Suprapubic skin (tissue), 4 donors: ENCODE measurements around the gene LASP1NB.

Source experiments
- DNase-seq, 2 donors: peaks; one replicate each; pipeline ENCODE4 v3.0.0-alpha.2; 2019; ENCODE audit warnings: low spot score in 2 of 2
- H3K27ac ChIP-seq: fragments of 200-600 bp; sonication (generic); one replicate; pipeline ENCODE4 v1.5.1; 2019
- H3K27me3 ChIP-seq: fragments of 200-600 bp; sonication (generic); one replicate; pipeline ENCODE4 v1.5.1; 2019
- H3K36me3 ChIP-seq: fragments of 200-600 bp; sonication (generic); one replicate; pipeline ENCODE4 v1.5.1; 2019
- H3K4me1 ChIP-seq: fragments of 200-600 bp; sonication (generic); one replicate; pipeline ENCODE4 v1.5.1; 2019
- H3K4me3 ChIP-seq: fragments of 200-600 bp; sonication (generic); one replicate; pipeline ENCODE4 v1.5.1; 2019; ENCODE audit warnings: mild to moderate bottlenecking
- H3K9me3 ChIP-seq: fragments of 200-600 bp; sonication (generic); one replicate; pipeline ENCODE4 v1.5.1; 2019
- EP300 ChIP-seq: sonication (generic); formaldehyde crosslinking; IDR thresholded peaks from one replicate; pipeline ENCODE4 v1.6.1; 2017; ENCODE audit warnings: antibody characterized with exemption
- POLR2A ChIP-seq, 2 donors: fragments of 450-650 bp; IDR thresholded peaks; one replicate each; pipeline ENCODE4 v1.6.1; 2017; ENCODE audit warnings: antibody characterized with exemption in 2 of 2, mild to moderate bottlenecking in 2 of 2, moderate library complexity in 2 of 2
- POLR2AphosphoS5 ChIP-seq, 3 donors: sonication (generic); formaldehyde crosslinking; IDR thresholded peaks; one replicate each; pipeline ENCODE4 v1.6.1; 2017; ENCODE audit warnings: antibody characterized with exemption in 3 of 3
- WGBS: methylation state at CpG from one replicate; pipeline ENCODE4 v1.1.5; 2018; 5-methylcytosine and 5-hydroxymethylcytosine counted together
- TF ChIP-seq, protein P1 (sequence below), 2 donors: fragments of 200-600 bp in 1 of 2; fragments of 450-650 bp in 1 of 2; sonication (generic) in 1 of 2; IDR thresholded peaks; one replicate each; pipeline ENCODE4 v1.5.1; 2016 to 2019; ENCODE audit warnings: antibody characterized with exemption in 2 of 2, mild to moderate bottlenecking in 1 of 2, moderate library complexity in 1 of 2

LASP1NB gene

DNA sequence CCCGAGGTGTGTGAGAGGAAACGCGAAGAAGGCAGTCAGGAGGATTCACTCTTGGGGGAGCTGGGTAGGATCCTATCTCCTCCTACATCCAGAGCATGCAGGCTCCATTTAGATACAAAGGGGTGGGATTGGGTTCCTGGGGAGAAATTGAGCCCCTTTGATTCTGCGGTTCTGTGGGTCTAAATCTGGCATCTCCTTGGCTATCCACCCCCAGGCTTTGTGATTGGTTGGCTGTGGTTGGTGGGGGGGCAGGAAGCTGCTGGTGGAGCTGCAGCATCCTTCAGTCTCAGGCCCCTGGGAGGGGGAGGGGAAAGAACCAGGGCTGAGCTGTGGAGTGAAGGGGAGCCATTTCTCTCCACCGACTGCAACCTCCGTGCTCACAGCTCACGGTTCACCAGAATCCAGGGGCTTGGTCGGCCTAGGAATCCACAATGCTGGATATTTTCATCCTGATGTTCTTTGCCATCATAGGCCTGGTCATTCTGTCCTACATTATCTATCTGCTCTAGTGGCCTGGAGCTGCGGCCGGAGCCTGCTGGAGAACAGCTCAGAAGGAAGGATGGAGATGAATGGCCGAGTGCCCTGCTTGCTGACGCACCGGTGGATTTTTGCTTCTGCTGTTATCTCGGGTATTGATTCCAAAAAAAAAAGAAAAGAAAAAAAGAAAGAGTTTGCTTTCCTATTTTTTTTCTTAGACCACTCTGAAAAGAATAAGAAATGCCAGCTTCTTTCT, at the start of gene LASP1NB:
Gene LASP1NB, plus strand, starts transcription at position 352 of the 733 bp plus-strand sequence.
- Histone ChIP-seq H3K9me3 (no peaks in the 10 kb centered on the region), H3K36me3 (no peaks in the 10 kb centered on the region), H3K4me1 (peaks cover 19% of the 10 kb centered on the region), H3K4me3 (no peak within 1 kb of the TSS), H3K27ac (no peak within 1 kb of the TSS), H3K27me3 (no peaks in the 10 kb centered on the region)
- no peak for TF ChIP-seq POLR2A (IDR thresholded peaks at IDR 0.05)
- DNase-seq = no peak
- WGBS = 68% methylated on average over 10 of the region's 14 CpGs

DNA sequence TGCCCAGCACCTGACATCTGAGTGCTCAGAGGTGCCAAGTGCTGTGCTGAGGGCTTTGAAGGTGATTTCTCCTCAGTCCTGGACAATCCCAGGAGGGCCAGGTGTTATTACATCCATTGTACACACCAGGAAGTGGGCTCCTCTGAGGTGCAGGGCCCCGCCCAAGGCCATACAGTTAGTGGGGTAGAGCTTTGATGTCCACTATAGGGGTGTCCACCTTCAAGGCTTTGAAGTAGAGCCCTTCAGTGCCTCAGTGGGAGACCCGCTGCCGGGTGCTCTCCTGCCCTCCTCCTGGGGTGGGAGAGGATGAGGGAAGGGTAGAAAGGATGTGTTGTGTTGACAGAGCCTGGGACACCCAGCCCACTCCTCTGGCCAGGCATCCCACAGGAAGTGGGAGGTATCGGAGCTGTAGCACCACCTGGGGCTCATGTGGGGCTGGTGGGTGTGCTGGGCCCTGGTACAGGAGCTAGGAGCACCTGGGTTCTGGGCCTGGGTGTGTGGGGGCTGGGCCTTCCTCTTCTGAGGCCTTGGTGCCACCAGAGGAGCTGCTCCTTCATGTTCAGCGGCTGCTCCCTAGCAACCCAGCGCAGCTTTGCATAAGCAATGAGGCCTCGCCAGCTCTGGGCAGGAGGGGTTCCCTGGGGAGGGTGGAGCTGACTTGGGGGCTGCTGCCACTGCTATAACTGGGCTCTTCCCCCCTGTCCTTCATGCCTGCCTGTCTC, 48.1 kb upstream of the LASP1NB start:
- Histone ChIP-seq H3K36me3 (peaks cover 11% of the 10 kb centered on the region), H3K4me3 (no peak overlapping the region), H3K27ac (peak overlapping the region; percentile 15), H3K4me1 (peaks cover 83% of the 10 kb centered on the region), H3K9me3 (no peaks in the 10 kb centered on the region), H3K27me3 (no peaks in the 10 kb centered on the region)
- 62% methylated on average over 5 of the region's 7 CpGs for WGBS
- TF ChIP-seq, protein P1, sequence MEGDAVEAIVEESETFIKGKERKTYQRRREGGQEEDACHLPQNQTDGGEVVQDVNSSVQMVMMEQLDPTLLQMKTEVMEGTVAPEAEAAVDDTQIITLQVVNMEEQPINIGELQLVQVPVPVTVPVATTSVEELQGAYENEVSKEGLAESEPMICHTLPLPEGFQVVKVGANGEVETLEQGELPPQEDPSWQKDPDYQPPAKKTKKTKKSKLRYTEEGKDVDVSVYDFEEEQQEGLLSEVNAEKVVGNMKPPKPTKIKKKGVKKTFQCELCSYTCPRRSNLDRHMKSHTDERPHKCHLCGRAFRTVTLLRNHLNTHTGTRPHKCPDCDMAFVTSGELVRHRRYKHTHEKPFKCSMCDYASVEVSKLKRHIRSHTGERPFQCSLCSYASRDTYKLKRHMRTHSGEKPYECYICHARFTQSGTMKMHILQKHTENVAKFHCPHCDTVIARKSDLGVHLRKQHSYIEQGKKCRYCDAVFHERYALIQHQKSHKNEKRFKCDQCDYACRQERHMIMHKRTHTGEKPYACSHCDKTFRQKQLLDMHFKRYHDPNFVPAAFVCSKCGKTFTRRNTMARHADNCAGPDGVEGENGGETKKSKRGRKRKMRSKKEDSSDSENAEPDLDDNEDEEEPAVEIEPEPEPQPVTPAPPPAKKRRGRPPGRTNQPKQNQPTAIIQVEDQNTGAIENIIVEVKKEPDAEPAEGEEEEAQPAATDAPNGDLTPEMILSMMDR (IDR thresholded peaks at IDR 0.05) = no peak
- TF ChIP-seq POLR2AphosphoS5 (IDR thresholded peaks at IDR 0.05) (no peak), EP300 (no peak), POLR2A (IDR thresholded peaks at IDR 0.05) (no peak)
- no peak for DNase-seq

DNA sequence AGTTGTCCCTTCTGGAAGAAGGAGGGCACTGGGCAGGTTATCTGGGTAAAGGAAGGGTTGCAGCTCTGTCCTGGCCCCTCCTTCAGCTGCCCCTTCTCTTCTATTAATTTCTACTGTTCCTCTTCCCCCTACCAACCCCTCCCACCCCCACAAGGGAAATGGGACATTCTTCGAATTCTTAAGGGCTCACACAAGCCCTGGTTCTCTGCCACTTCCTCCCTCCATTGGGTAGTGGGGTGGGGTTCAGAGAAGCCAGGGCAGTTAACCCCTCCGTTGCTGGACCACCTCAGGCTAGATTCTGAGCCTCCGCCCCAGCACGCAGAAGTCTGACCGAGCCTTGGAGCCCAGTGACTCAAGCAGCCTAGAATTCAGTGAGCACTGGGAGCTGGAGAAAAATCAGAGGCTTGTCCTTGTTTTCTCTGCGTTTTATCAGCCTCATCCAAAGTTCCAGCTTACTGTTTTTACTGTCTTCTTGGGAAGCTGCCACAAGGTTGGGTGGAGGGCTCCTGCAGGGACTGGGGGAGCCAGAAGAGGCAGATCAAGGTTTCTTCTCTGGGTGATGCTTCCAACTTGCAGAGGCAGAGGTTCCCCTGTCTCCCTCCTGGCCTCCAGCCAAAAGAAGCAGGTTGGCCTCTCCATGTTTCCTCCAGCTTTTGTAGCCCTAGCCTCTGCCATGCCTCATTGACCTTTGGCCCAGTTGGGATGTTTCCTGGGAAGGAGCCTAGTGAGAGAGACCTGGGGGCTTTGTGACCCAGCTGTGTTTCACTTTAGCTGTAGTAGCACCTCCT, 45.3 kb upstream of the LASP1NB start:
- H3K36me3 ChIP-seq = peaks cover 11% of the 10 kb centered on the region
- no peaks in the 10 kb centered on the region for H3K27me3 ChIP-seq
- peak overlapping the region; percentile 15 for H3K4me3 ChIP-seq
- DNase-seq = no peak
- TF ChIP-seq, protein P1 (IDR thresholded peaks at IDR 0.05) = no peak
- TF ChIP-seq POLR2AphosphoS5 (IDR thresholded peaks at IDR 0.05) (no peak), EP300 (no peak), POLR2A (IDR thresholded peaks at IDR 0.05) (no peak)
- 0% methylated on average over 6 of the region's 6 CpGs for WGBS
- peaks cover 81% of the 10 kb centered on the region for H3K4me1 ChIP-seq
- H3K9me3 ChIP-seq = no peaks in the 10 kb centered on the region
- H3K27ac ChIP-seq = peak overlapping the region; percentile 76

DNA sequence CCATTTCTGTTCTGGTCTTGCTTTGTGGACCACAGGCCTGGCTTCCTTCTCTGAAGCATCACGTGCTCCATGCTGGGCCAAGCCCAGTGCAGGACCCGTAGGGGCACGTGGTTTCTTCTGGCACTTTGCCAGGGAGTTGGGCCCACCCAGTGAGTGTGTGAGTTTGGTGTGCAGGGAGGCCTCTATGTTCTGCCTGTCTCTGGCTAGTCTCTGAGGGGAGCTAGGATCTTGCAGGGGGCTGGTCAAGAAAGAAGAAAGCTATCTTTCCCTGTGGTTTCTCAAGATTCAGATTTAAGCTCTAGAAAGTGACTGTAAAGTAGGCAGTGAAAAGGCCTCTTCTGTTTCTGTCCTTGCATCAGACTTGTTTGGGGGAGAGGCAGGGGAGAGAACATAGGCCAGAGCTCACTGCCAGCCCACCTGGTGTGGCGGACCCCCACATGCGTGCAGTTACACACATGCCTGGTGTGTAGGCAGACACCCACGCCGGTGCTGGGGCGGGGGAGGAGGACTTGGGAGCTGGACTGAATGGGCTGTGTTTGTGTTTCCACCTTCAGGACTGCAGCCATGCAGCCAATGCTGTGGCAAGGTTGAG, 43.7 kb upstream of the LASP1NB start:
- no peaks in the 10 kb centered on the region for H3K9me3 ChIP-seq
- DNase-seq = no peak
- no peak overlapping the region for H3K4me3 ChIP-seq
- H3K36me3 ChIP-seq = peaks cover 15% of the 10 kb centered on the region
- WGBS = 33% methylated on average over 8 of the region's 8 CpGs
- H3K27ac ChIP-seq = peak overlapping the region; percentile 76
- TF ChIP-seq, protein P1 (IDR thresholded peaks at IDR 0.05) = no peak
- peak in 1 of 3 donors; percentile 41 for TF ChIP-seq POLR2AphosphoS5 (IDR thresholded peaks at IDR 0.05)
- peaks cover 89% of the 10 kb centered on the region for H3K4me1 ChIP-seq
- H3K27me3 ChIP-seq = no peaks in the 10 kb centered on the region

DNA sequence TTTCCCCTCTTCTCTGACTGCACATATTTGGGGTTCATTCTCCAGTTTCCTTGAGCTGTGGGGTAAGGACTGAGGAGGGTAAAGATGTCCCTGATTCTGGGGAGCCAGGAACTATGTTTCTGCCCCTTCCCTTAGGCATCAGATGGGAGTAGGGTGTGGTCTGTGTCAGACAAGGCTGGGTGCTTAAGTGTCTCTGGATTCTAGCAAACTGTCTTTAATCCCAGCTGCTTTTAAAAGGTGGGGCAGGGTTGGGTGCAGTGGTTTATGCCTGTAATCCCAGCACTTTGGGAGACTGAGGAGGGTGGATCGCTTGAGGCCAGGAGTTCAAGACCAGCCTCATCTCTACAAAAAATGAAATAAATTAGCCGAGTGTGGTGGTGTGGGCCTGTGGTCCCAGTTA, 42.5 kb upstream of the LASP1NB start:
- 57% methylated on average over 2 of the region's 2 CpGs for WGBS
- Histone ChIP-seq H3K4me1 (peaks cover 91% of the 10 kb centered on the region), H3K9me3 (no peaks in the 10 kb centered on the region), H3K4me3 (no peak overlapping the region), H3K36me3 (peaks cover 21% of the 10 kb centered on the region), H3K27me3 (no peaks in the 10 kb centered on the region), H3K27ac (peak overlapping the region; percentile 76)
- TF ChIP-seq EP300 (no peak), POLR2A (IDR thresholded peaks at IDR 0.05) (no peak), POLR2AphosphoS5 (IDR thresholded peaks at IDR 0.05) (no peak)
- TF ChIP-seq, protein P1 (IDR thresholded peaks at IDR 0.05) = no peak
- no peak for DNase-seq
